Stimulated activated CD8-positive, alpha-beta memory T cell treated with anti-CD3 and anti-CD28 coated beads, Interleukin-4, amount 100 ng/mL, for 1 hour (primary cell): ENCODE results near the gene GARIN5B.

Experiments
- DNase-seq, 2 donors: peaks; one replicate each; pipeline ENCODE4 v3.0.0-alpha.2; 2020; ENCODE audit warnings: low read depth in 2 of 2, low spot score in 1 of 2

GARIN5B gene

DNA sequence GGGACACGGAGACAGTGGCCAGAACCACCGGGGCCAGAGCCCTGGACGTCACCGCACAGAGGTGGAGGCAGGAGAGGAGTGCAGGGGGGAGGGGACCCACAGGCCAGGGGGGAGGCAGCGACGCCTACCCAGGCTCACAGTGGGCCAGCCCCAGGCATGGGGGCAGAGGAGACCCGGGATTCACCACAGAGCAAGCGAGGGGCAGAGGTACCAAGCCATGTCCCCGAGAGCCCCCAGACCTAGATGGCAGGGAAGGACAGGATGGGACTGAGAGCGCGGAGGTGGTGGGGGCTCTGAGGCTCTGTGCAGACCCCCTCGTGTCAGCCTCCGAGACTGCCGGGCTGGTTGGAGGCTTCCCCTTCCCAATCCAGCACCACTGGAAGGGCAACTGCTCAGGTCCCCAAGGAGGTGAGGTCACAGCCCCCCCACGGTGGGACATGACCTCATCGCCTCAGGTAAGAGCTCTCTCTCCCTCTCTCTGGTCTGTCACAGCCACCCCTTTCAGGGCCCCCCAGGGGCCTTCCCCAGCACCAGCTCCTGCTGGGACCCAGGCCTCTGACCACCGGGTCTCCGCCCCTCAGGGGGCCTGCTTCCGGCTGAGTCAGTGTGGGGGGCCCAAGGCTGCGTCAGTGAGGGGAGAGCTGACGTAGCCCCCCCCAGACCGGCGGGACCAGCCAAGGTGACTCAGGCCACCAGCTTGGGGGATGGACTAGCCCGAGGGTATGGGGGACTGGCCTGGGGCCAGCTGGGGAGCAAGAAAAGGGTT is 9.4 kb upstream of the GARIN5B start:
- no peak for DNase-seq

DNA sequence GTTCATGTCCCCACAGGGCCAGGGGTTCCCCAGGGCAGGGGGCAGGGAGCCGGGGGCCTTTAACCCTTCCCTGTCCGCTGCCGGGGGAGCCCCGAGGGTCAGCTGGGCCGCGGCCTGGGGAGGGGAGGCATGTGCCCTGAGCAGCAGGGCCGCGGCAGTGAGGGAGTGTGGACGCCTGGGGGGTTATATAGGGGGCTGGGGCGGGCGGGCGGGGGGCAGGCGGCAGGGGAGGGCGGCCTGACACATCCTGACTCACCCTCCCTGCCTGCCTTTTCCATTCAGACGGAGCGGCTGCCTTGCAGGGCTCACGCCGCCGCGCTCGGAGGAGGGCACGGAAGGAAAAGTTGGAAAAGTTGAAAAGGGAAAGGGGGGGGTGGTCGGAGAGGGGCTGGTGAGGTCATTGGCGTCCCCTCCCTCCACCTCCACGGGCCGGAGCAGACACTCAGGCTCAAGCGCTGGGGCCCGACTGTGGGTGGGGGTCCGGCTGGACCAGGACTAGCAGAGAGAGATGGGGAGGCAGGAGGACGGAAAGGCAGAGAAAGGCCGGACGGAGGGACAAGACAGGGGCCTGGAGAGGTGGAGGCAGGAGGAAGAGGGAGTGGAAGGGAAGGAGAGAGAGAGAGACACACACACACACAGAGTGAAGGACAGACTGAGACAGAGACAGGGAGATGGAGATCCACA is 7.4 kb upstream of the GARIN5B start, which contains the start of gene IL11:
Gene IL11, minus strand, starts transcription at position 159 of the 684 bp plus-strand sequence. Its CDS starts 153 bp downstream, at position 6.
- no peak for DNase-seq

DNA sequence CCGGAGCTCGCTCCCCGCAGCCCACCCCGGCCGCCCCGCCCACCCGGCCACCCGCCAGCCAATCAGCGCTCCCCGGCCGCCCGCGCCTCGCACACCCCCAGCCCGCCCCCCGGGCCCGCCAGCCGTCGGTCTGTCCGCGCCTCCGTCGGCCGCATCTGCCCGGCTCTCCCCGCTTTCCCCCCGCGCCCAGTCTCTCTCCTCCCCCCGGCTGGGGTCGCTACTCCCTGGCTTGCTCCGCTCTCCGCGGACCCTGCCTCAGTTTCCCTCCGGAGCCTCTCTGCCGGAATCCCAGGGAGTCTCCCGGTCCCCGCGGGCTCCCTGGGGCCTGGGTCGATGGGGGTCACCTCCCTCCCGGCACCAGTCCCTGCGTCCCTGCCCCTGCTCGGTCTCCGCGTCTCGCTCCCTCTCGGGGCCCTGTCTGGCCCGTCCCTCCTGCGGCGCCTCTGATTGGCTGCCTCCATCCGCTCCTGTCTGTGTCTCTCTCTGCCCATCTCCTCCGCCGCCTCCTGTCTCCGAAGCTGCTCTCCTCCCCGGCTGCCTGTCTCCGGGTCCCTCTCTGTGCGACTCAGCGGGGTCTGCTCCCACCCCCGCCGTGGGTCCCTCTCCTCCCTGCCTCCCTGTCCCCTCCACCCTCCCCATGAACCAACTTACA is 6.7 kb upstream of the GARIN5B start:
- DNase-seq: no peak

DNA sequence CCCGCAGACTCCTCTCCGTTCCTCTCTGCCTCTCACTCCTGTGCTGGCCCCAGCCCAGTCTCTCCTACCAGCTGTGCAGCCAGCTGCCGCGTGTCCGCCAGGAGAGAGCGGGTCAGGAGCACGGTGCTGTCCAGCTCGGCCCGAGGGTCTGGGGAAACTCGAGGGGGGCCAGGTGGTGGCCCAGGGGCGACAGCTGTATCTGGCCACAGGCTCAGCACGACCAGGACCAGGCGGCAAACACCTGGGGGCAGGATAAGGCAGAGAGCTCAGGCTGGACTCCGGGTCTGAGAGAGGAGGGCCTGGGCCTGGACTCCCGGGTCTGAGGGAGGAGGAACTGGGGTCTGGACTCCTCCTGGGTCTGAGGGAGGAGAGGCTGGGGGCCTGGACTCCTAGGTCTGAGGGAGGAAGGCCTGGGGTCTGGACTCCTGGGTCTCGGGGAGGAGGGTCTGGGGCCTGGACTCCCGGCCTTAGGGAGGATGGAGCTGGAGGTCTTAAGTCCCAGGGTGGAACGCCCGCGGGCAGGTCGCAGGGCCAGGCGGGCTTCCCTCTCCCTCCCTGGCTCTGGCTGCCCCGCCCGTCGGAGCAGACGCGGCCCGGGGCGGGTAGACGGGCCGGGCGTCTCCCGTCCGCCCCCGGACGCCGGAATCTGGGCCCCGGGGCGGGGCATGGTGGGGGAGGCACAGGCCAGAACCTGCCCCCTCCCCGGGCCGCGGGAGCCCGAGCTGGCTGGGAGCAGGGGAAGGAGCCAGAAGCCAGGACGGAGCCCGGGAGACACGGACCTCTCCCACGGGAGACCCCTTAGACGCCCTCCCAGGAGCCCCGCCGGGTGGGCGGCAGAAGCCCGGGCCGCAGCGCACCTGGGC is 5.9 kb upstream of the GARIN5B start:
- no peak for DNase-seq

DNA sequence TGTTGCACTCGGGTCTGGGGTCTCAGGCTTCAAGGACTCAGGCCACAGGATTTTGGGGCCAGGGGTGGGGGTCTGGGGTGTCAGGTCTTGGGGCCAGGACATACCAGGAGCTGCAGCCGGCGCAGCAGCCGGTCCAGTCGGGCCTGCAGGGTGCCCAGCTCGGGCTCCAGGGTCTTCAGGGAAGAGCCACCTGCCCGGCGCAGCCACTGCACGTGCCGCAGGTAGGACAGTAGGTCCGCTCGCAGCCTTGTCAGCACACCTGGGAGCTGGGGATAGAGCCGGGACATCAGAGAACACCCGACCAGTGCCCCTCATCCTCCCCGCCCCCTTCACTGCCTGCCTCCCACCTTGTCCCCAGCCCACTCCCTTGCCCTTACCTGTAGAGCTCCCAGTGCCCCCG is 5.0 kb upstream of the GARIN5B start:
- no peak for DNase-seq

DNA sequence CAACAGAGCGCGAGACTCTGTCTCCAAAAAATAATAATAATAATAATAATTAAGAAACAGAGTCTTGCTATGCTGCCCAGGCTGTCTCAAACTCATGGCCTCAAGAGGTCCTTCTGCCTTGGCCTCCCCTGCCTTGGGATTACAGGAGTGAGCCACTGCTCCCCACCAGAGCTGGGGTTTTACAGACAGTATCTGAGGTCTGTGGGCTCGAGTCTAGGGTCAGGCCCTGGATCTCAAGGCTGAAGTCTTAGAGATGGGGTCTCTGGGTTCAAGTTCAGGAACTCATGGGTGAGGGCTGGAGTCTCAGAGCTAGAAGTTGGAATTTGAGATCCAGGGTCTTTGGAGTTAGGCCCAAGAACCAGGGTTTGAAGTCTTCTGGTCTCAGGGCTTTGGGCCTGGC is 3.7 kb upstream of the GARIN5B start:
- DNase-seq: no peak

DNA sequence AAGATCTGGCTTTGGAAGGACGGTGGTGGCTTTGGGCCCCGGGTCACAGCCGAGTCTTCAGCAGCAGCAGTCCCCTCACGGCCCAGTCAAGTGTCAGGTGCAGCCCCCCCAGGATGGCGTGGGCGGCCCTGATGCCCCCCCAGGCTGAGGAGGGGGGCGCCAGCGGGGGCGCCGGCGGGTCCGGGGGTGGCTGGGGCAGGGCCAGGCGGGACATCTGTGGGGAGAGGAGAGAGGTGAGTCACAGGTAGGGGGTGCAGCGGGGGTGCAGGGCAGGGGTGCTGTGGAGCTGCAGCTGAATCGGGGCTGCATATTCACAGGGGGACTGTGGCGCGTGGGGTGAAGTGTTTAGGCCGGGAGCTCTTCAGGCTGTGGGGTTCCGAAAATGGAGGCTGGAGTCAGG is 2.9 kb upstream of the GARIN5B start:
- no peak for DNase-seq

DNA sequence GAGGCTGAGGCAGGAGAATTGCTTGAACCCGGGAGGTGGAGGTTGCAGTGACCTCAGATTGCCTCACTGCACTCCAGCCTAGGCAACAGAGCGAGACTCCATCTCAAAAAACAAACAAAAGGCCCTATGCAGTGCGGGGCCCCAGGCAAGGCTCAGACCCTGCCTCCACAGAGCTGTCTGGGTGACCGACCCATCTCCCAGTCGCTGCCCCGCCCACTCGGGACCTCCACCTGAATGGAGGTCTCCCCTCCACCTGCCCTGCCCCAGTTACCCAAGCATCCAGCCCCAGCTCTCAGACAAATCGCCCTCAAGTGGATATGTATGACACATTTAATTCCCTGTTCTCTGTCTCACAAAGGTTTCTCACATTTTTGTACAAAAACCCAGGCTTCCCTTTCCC is 2.2 kb upstream of the GARIN5B start:
- DNase-seq: no peak

DNA sequence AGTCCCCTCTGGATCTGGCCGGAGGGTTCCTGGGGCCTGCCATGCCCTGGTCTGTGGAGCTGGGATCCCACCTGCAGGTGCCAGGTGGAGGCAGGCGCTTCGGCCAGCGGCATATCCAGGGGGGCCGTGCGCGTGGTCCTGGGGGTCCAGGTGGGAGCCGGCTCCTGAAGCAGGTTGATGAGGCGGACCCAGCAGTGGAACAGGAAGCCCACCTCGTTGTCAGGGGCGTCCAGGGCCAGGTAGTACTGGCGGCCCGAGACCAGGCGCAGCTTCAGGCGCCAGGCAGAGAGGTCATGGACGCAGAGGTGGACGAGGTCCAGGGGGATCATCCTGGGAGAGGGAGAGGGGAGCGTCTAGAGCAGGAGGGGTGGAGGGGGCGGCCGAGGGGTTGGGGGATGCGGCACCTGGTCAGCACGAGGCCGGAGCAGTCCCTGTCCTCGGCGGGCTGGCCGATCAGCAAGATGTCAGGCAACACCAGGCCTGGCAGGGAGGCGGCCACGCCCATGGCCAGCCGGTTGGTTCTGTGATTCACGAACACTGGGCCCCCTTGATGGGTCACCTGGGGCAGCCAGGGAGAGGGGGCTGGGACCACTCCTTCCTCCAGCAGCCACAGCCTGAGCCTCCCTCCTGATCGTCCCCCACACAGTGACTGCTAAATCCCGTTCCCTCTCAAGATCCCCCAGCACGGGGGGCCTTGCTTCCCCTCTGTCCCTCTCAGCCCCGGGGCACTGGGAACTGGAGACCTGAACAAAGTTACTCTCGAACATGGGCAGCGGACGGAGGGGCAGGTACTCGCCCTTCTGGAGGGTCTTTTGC is 678 bp downstream of the GARIN5B start:
- DNase-seq: no peak

DNA sequence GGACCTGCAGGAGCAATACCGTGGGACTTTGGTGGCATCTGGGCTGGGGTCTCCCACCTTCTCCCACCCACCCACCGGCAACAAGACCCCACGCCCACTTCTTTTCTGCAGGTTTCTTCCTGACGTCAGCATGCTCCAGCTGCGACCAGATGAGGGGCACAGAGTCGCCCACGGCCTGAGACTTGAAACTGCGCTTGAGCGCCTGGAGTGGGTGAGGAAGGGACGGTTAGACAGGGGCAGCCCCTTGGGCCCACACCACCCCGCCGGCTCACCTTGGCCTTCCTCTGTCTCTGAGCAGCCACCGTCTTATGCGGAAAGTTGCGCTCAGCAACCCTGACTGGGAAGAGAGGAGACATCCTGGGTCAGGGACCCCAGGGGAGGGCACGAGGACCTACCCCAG is 2.2 kb downstream of the GARIN5B start:
- DNase-seq: no peak

DNA sequence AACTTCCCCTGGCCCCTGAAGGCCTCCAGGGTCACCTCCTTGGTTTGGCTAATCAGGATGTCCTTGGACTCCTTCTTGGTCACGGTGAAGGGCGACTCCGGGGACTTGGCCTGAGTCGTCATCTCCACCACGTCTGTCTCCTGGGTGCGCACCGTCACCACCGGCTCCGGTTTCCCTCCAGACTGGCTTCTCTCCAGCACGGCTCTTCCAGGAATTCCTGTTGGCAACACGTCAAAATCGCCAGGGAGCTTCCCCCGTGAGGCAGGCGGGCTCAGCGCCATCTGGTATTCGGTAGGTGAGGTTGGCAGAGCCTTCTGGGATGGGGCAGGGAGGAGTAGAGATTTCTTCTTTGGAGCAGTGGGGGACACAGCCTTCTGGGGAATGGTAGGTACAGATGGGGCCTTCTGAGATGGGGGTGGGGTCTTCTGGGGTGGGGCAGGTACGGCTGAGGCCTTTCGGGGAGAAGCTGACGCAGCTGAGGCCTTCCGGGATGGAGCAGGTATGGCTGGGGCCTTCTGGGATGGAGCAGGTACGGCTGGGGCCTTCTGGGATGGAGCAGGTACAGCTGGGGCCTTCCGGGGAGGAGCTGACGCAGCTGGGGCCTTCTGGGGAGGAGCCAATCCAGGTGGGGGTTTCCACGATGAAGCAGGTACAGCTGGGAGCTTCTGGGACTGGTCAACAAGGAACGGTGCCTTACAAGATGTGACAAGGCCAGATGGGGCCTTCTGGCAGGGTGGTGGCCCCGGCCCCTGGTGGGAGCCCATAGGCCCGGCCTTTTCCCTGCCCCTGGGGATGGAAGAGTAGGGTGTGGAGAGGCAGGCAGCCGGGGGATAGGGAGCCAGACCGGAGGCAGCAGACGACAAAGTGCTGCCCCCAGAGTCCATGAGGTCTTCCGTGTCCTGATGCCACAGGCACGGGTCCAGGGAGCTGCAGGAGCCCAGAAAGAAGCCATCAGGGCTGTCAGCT is 3.8 kb downstream of the GARIN5B start:
- DNase-seq: no peak

DNA sequence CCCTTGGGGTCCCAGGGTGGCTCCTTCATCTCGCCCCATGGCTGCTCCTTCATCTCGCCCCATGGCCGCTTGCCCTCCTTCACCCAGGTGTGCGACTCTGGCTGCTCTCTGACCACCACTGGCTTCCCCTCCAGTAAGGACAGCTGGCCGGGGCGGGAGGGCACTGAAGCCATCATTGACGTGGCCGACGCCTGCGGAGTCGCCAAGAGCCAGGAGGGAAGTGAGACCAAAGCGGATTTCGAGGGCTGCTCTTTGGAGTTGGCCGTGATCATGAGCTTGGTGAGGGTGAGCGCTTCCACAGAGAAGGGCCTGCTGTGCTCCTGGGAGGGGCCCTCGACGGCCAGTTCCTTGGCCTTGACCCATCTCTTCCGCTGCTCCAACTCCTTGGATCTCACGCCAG is 4.6 kb downstream of the GARIN5B start:
- DNase-seq: no peak

DNA sequence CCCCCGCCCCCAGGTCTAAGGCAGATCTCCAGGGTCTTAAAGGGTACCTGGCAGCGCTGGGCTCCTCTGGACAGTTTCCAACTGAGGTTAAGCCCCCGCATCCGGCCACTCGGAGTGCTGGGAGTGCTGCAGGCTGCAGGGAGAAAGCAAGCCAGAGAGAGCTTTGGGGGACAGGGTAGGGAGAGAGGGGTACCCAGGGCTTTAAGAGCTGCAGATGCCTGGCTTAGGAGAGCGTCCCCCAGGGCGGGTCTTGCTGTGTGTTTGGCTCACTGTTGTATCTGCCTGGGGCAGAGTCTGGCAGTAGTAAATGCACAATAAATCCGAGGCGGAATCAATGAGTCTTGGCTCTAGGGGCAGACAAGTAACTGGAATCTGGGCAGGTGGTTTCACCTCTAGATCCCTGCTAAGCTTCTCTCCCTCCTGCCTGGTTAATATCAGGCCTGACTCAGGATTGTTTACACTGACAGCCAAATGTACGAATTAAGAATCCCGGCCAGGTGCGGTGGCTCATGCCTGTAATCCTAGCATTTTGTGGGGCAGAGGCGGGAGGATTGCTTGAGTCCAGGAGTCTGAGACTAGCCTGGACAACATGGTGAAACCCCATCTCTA is 7.7 kb downstream of the GARIN5B start:
- DNase-seq: no peak

DNA sequence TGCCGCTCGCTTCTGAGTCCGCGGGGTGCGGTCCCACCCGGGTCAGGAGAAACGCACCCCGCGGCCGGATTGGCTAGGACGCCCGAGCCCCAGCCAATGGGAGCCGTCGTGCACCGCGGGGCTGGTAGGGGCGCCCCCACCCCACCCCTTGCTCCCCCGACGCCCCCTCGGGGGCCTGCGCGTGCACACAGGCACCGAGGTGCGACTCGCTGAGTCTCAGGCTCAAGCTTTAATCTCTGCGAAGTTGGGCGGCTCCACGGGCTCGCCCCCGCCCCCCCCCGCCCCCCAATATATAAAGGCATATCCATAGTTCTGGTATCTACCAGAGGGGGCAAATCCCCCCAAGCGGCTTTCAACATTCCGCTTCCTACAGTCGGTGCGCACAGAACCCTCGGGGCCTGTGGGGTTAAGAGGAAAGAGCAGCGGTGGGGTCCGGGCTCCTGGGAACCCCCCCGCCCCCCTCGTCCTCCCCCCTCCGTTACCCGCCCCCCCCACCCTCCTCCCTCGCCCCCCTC is 8.3 kb downstream of the GARIN5B start, which contains the start of gene COX6B2:
Gene COX6B2, minus strand, starts transcription at position 22 of the 515 bp plus-strand sequence. CDS start 198 bp downstream, outside the sequence.
- no peak for DNase-seq

DNA sequence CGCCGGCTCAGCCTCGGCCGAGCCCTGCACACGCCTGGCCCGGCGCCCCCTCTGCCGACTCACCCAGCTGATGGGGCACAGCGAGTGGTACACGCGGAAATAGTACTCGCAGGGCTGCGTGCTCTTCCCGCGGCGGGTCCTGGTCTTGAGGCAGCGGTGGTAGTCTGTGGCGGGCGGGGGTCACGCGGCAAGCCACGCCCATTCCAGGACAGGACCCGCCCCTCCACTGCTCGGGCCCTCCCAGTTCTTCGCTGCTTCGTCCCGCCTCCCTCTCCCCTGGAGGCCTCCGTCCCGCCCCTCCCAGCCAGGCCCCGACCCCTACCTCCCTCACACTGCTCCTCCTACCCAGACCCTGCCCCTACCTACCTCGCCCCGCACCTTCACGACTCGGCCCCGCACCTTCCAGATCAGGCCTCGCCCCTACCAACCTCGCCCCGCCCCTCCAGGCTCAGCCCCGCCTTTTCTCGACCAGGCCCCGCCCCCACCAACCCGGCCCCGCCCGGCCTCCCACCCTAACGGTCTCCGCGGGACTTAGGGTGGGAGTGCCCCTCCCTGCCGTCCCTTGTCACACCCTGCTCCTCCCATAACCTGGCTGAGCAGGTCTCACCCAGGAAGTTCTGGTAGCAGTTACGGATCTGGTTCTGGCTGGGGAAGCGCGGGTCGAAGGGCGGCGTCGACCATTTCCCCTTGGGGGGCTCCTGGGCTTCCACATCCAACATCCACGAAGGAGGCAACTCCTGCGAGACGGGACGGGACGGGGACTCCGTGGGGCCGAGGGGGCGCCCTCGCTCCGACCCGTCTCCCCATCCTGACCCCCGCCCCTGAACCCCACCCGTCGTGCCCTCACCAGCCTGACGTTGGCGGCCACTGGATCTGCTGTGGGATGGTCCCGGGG is 9.0 kb downstream of the GARIN5B start:
- DNase-seq: no peak

DNA sequence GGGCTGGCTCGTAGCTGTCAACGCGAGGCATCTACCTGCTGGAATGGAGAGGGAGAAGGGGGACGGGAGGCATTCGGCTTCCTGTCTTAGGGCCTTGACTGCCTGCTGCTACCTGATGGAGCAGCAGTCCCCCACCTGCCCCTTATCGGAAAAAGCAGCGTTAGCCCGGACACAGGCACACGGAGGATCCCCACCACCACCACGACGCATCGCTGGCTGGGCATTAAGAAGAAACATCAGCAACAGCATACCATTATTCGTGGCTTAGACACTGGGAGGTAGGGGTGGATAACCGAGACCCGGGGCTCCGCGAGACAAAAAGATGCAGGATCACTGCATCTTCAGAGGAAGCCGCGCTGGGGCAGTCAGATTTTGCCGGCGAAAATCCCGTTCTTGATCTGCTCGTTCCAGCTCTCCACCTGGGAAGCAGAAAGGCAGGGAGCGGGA is 9.7 kb downstream of the GARIN5B start:
- no peak for DNase-seq

DNA sequence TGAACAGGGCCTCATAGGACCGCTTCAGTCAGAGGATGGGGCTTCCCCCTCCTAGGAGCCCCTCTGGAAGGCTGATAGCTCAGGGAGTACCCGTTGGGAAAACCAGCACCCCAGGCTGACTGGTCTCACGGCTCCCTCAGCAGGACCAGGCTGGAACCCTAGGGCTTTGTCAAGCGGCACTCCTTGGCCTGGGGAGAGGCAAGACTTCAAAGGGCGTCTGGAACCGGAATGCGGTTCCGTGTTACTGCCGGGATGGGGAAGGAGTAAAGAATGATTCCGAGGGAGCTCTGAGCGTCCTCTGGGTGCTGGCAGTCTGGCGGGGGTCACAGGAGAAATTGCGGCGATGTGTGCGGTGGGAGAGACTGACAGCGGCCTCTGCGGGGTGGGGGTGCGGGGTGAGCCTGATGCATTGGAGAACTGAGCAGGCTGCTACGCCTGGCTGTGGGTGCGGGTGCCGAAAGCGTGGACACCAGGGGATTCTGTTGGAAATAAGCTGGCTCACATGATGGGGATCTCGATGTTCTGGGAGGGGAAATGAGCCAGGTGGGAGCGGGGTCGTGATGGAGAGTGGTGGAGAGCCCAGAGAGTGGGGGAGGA is 10.4 kb downstream of the GARIN5B start:
- no peak for DNase-seq
